AG04450 (cell line): ENCODE measurements around the gene DNAH1. TPM values are rescaled to one million over a fixed set of nuclear protein-coding genes. Genes with fewer than 3 reads are reported as not detected.

Source experiments
- CTCF ChIA-PET: fragments of 300-600, 350-600 bp; formaldehyde crosslinking; extraction: SDS; loops from one replicate; lab custom pipeline; 2022; ENCODE audit warnings: antibody characterized with exemption, inconsistent platforms; lab: Charles Lee
- POLR2A ChIA-PET: fragments of 350-600 bp; formaldehyde crosslinking; extraction: SDS; loops from one replicate; lab custom pipeline; 2021; ENCODE audit warnings: antibody characterized with exemption, inconsistent platforms; lab: Yijun Ruan, JAX
- DNase-seq: peaks from one replicate; pipeline ENCODE4 v3.0.0-alpha.2; 2011; ENCODE audit warnings: low read depth, low spot score
- H3K27ac ChIP-seq: one replicate; pipeline ENCODE4 v1.5.1; 2012; ENCODE audit warnings: low read depth, low read length, control low read depth
- H3K27me3 ChIP-seq: one replicate; pipeline ENCODE4 v1.6.0; 2012; ENCODE audit warnings: low read length; ENCODE audit not compliant: control insufficient read depth, insufficient read depth
- H3K4me3 ChIP-seq: 2 replicates; pipeline ENCODE4 v1.5.1; 2011; ENCODE audit warnings: mild to moderate bottlenecking, low read depth, low read length, control low read depth
- H3K9me3 ChIP-seq: 2 replicates; pipeline ENCODE4 v1.5.1; 2012; ENCODE audit warnings: low read length; ENCODE audit not compliant: control insufficient read depth, insufficient read depth
- polyA plus RNA-seq: library from polyadenylated mRNA; depleted of rRNA; stranded (reverse); fragments of >200 nt; gene quantifications from 2 replicates; pipeline ENCODE4 v1.2.3, GENCODE V29; 2011
- TF ChIP-seq, protein P1 (sequence below): IDR thresholded peaks from 2 replicates; pipeline ENCODE4 v1.5.1; 2011; ENCODE audit warnings: low read depth, low read length, control low read depth, inconsistent platforms

Gene DNAH1
- polyA plus RNA-seq, 1 experiment, result 1.4 TPM

DNA sequence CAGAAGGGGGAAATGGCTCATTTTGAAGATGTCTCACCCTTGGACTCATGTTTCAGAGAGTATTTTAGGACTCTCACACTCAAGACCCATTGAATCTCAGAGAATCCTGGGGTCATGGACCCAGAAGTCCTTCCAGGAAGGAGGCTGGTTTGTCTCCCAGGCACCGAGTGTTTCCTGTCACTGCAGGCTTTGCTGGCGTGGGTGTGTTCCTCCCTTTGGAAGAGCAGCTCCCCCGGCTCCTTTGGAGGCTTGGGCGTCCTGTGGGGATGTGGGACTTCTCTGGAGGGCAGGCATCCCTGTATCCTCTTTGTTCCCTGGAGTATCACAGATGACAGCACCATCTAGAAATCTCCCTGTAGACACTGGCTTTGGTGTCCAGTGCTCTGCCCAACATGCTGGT is 40.0 kb downstream of the DNAH1 start:
- ChIA-PET POLR2A (no interaction called here), CTCF (interaction anchor here (0.6 kb wide), 1 partner anchor 17 kb away, joined by 3 read pairs; no protein-coding TSS in a partner anchor)
- TF ChIP-seq, protein P1, sequence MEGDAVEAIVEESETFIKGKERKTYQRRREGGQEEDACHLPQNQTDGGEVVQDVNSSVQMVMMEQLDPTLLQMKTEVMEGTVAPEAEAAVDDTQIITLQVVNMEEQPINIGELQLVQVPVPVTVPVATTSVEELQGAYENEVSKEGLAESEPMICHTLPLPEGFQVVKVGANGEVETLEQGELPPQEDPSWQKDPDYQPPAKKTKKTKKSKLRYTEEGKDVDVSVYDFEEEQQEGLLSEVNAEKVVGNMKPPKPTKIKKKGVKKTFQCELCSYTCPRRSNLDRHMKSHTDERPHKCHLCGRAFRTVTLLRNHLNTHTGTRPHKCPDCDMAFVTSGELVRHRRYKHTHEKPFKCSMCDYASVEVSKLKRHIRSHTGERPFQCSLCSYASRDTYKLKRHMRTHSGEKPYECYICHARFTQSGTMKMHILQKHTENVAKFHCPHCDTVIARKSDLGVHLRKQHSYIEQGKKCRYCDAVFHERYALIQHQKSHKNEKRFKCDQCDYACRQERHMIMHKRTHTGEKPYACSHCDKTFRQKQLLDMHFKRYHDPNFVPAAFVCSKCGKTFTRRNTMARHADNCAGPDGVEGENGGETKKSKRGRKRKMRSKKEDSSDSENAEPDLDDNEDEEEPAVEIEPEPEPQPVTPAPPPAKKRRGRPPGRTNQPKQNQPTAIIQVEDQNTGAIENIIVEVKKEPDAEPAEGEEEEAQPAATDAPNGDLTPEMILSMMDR, result no peak
- no peak for DNase-seq
- Histone ChIP-seq H3K4me3 (no peak overlapping the region), H3K9me3 (no peaks in the 10 kb centered on the region; the same call in 1 of the 2 replicates), H3K27me3 (no peaks in the 10 kb centered on the region), H3K27ac (no peak overlapping the region)

DNA sequence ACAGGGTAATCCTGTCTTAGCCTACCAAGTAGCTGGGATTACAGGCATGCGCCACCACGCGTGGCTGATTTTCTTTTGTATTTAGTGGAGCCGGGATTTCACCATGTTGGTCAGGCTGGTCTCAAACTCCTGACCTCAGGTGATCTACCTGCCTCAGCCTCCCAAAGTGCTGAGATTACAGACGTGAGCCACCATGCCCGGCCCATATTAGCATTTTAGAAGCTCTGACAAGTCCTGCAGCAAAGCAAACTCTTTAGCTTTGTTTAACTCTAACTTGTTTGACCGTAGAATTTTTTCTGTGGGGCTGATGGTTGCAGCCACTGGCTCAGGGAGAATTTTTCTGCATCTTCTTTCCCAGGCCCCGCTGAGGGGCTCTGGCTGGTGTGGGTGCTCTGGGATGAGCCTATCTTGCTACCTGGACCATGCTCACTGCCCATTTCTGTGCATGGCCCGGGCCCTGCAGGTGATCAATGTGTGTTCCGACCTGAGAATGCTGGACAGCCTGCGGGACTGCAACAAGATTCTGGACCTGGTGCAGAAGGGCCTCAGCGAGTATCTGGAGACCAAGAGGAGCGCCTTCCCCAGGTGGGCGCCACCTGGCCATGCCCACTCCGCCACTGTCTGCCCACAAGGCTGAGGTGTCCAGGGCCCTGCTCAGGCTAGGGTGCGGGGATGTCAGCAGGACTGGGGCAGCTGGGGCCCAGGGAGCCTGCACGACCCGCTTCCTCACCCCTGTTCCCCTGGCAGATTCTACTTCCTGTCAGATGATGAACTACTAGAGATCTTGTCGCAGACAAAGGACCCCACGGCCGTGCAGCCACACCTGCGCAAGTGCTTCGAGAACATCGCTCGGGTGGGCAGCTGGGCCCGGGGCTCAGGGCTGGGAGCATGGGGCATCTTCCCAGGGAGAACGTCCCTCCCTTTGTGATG is 41.3 kb downstream of the DNAH1 start:
- POLR2A ChIA-PET, result interaction anchor here (0.6 kb wide), 1 partner anchor 45 kb away, joined by 4 read pairs; no protein-coding TSS in a partner anchor
- CTCF ChIA-PET, result no interaction called here
- Histone ChIP-seq H3K27ac (no peak overlapping the region), H3K27me3 (no peaks in the 10 kb centered on the region), H3K9me3 (no peaks in the 10 kb centered on the region), H3K4me3 (no peak overlapping the region)
- TF ChIP-seq, protein P1, result no peak
- no peak for DNase-seq

DNA sequence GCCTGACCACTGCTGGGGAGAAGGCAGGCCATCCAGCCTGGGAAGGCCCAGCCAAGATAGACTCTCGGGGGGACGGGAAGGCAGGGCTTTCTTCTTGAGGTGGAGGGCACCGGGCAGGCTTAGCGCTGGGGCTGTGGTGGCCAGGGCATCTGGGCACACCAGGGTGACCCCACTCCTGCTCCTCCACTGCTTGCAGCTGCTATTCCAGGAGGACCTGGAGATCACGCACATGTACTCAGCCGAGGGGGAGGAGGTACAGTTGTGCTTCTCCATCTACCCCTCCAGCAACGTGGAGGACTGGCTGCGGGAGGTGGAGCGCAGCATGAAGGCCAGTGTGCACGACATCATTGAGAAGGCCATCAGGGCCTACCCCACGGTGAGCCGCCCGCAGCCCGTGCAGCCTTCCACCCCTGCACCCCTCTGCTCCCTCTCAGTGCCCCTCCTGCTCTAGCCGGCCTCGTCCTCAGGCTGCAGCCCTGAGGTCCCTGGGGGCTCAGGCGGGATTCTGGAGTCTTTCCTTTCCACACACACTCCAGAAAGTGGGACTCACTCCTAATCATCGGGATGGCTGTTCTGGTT is 42.3 kb downstream of the DNAH1 start:
- TF ChIP-seq, protein P1, result no peak
- Histone ChIP-seq H3K27me3 (no peaks in the 10 kb centered on the region), H3K9me3 (no peaks in the 10 kb centered on the region), H3K27ac (no peak overlapping the region), H3K4me3 (no peak overlapping the region)
- no peak for DNase-seq
- CTCF ChIA-PET, result no interaction called here
- POLR2A ChIA-PET, result no interaction called here

DNA sequence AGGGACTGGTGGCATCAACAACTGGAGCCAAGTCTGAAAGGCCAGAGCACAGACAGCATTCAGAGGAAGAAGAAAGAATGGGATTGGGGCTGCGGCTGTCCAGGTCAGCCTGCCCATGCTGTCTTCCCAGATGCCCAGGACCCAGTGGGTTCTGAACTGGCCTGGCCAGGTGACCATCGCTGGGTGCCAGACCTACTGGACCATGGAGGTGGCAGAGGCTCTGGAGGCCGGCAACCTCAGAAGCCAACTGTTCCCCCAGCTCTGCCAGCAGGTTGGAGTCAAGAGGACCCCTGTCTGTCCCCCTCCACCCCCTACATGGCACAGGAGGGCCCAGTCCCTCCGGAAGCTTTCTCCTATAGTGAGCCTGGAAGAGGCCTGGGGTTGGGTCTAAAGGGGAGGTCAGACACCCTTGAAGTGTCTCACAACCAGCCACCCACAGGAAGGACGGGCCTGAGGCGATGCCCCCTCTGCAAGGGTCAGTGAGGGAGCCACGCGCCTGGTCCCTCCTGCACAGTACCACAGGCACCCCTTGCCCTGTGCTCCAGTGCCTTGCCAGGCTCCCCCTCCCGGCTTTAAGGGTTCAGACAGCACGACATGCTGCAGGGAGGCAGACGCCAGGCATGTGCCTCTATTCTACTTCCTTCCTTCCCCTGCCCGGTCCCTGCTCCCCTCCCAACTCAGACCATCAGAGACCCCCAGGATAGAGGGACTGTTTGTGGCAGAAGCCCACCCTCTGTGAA is 43.2 kb downstream of the DNAH1 start:
- Histone ChIP-seq H3K27me3 (no peaks in the 10 kb centered on the region), H3K4me3 (no peak overlapping the region), H3K9me3 (no peaks in the 10 kb centered on the region), H3K27ac (no peak overlapping the region)
- TF ChIP-seq, protein P1, result no peak
- ChIA-PET CTCF (no interaction called here), POLR2A (no interaction called here)
- no peak for DNase-seq
